B cell (primary cell): ENCODE results near the gene TRIM2.

Source experiments
- EZH2 ChIP-seq: IDR thresholded peaks from 2 replicates; pipeline ENCODE4 v1.6.1; 2012; ENCODE audit warnings: borderline replicate concordance, low read depth, mild to moderate bottlenecking, moderate library complexity, low read length; ENCODE audit not compliant: insufficient read depth, poor library complexity, severe bottlenecking
- TF ChIP-seq, protein P1 (sequence below): fragments of 200-600 bp; IDR thresholded peaks from one replicate; pipeline ENCODE4 v1.8.0; 2022; ENCODE audit warnings: antibody characterized with exemption, mild to moderate bottlenecking

DNA sequence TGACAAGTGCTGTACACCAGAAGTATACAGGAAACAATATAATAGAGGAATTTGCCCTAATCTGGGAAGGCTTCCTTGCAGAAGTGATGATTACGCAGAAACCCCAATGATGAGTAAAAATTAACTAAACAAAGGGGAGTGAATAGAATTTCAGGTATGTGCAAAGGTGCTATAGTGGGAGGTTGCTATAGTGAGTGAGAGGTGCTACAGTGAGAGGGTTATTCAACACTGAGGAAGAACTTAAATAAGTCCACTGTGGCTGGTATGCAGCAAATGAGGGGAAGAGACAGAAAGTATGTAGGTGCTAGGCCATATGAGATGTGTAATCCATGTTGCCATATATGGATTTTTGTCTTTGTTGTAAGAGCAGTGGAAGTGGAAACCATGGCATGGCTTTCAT lies 69.5 kb downstream of the TRIM2 start:
- TF ChIP-seq, protein P1, sequence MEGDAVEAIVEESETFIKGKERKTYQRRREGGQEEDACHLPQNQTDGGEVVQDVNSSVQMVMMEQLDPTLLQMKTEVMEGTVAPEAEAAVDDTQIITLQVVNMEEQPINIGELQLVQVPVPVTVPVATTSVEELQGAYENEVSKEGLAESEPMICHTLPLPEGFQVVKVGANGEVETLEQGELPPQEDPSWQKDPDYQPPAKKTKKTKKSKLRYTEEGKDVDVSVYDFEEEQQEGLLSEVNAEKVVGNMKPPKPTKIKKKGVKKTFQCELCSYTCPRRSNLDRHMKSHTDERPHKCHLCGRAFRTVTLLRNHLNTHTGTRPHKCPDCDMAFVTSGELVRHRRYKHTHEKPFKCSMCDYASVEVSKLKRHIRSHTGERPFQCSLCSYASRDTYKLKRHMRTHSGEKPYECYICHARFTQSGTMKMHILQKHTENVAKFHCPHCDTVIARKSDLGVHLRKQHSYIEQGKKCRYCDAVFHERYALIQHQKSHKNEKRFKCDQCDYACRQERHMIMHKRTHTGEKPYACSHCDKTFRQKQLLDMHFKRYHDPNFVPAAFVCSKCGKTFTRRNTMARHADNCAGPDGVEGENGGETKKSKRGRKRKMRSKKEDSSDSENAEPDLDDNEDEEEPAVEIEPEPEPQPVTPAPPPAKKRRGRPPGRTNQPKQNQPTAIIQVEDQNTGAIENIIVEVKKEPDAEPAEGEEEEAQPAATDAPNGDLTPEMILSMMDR, result no peak
- TF ChIP-seq EZH2, result no peak
